ENCODE measurements around the gene UCN.
"Not testable (repeated sequence)": the region's sequence is repeated elsewhere in the genome, so short reads cannot be mapped to it uniquely, and the experiment has no call there.

Gene UCN

DNA sequence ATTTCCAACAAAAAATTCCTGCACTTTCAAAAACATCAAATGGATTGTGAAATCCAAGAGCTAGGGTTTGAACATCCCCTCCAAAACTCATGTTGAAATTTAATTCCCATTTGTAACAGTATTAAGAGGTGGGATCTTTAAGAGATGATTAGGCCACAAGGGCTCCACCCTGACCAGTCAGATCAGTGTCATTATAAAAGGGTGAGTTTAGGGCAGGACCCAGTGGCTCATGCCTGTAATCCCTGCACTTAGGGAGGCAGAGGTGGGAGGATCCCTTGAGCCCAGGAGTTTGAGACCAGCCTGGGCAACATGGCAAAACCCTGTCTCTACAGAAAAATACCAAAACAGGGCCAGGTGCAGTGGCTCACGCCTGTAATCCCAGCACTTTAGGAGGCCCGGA, 39.4 kb upstream of the UCN start:
- no peak for FAIRE-seq
- DNase-seq (ENCODE audit: insufficient read length, low spot score) = no peak
- no peak for TF ChIP-seq PAX5 (IDR thresholded peaks at IDR 0.05; ENCODE audit: insufficient read depth, low read length, severe bottlenecking)
- TF ChIP-seq SPI1 (IDR thresholded peaks at IDR 0.05; ENCODE audit: low read depth, low read length) = no peak
- TF ChIP-seq POLR2A (IDR thresholded peaks at IDR 0.05; ENCODE audit: low read depth, low read length) = no peak
- no peak for TF ChIP-seq POLR2AphosphoS5 (IDR thresholded peaks at IDR 0.05; ENCODE audit: low read depth, low read length)
- TF ChIP-seq POU2F2 (IDR thresholded peaks at IDR 0.05; ENCODE audit: low read depth, low read length) = no peak
- TF ChIP-seq TAF1 (IDR thresholded peaks at IDR 0.05; ENCODE audit: low read depth, low read length) = no peak

DNA sequence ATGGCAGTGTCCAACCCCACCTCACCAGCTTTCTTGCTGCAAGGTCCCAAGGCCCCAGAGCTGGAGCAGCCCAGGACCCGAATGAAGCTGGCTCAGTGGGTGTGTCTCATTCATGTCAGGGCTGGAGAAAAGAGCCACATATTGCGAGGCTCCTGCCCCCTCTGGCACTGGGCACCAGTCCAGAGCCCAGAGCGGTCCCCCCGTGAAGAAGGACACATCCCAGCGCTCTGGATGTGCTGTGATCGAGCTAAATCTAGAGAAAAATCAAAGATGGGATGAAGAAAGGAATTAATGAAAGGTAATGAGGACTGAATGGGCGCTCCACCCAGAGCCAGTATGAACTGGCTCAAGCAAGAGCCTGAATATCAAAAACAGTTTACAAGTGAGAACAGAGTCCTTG, 27.9 kb upstream of the UCN start:
- DNase-seq (ENCODE audit: insufficient read length, low spot score) (no peak), FAIRE-seq (no peak)
- TF ChIP-seq PAX5 (IDR thresholded peaks at IDR 0.05; ENCODE audit: insufficient read depth, low read length, severe bottlenecking) = no peak
- no peak for TF ChIP-seq POLR2A (IDR thresholded peaks at IDR 0.05; ENCODE audit: low read depth, low read length)
- TF ChIP-seq SPI1 (IDR thresholded peaks at IDR 0.05; ENCODE audit: low read depth, low read length) = no peak
- TF ChIP-seq POLR2AphosphoS5 (IDR thresholded peaks at IDR 0.05; ENCODE audit: low read depth, low read length) = no peak
- TF ChIP-seq POU2F2 (IDR thresholded peaks at IDR 0.05; ENCODE audit: low read depth, low read length) = no peak
- no peak for TF ChIP-seq TAF1 (IDR thresholded peaks at IDR 0.05; ENCODE audit: low read depth, low read length)

DNA sequence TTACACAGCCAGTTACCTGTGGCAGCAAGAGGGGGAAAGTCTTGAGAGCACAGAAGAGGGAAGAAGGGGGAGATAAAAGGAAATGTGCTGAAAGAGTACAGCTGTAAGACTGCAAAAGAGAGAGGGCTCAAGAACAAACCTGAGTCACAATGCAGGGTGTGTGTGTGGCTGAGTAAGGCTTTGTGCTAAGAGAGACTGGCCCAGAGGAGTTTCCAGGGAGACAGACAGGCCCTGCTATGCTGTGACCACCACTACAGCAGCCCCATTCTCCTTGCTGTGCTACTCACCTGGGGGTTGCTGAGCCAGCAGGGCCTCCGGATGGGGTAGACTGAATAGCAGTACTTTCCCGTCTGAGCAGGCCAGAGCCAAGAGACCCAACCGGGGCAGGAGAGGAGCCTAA, 27.1 kb upstream of the UCN start:
- no peak for TF ChIP-seq TAF1 (IDR thresholded peaks at IDR 0.05; ENCODE audit: low read depth, low read length)
- TF ChIP-seq PAX5 (IDR thresholded peaks at IDR 0.05; ENCODE audit: insufficient read depth, low read length, severe bottlenecking) = no peak
- TF ChIP-seq POLR2A (IDR thresholded peaks at IDR 0.05; ENCODE audit: low read depth, low read length) = no peak
- TF ChIP-seq POLR2AphosphoS5 (IDR thresholded peaks at IDR 0.05; ENCODE audit: low read depth, low read length) = no peak
- no peak for TF ChIP-seq POU2F2 (IDR thresholded peaks at IDR 0.05; ENCODE audit: low read depth, low read length)
- no peak for TF ChIP-seq SPI1 (IDR thresholded peaks at IDR 0.05; ENCODE audit: low read depth, low read length)
- FAIRE-seq = no peak
- DNase-seq (ENCODE audit: insufficient read length, low spot score) = no peak

DNA sequence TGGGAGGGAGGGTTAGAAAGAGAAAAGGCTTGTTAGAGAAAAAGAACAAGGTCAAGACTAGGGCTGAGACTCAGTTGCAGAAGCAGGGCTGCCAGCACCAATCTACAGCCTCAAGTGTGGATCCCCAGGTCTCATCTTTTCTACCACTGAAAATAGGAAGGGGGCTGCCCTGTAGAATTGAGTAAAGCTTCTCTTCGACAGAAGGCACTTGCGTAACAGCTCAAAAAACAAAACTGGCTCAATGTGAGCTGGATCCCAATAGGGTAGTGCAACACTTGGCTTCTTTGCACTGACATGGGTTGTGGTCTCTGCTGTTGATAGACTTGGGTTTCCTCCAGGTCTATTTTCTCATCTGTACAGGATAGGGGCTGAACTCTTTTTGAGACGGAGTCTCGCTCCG, 16.5 kb upstream of the UCN start:
- FAIRE-seq (no peak), DNase-seq (ENCODE audit: insufficient read length, low spot score) (no peak)
- TF ChIP-seq TAF1 (IDR thresholded peaks at IDR 0.05; ENCODE audit: low read depth, low read length) = no peak
- TF ChIP-seq PAX5 (IDR thresholded peaks at IDR 0.05; ENCODE audit: insufficient read depth, low read length, severe bottlenecking) = no peak
- no peak for TF ChIP-seq POLR2A (IDR thresholded peaks at IDR 0.05; ENCODE audit: low read depth, low read length)
- no peak for TF ChIP-seq POLR2AphosphoS5 (IDR thresholded peaks at IDR 0.05; ENCODE audit: low read depth, low read length)
- no peak for TF ChIP-seq SPI1 (IDR thresholded peaks at IDR 0.05; ENCODE audit: low read depth, low read length)

DNA sequence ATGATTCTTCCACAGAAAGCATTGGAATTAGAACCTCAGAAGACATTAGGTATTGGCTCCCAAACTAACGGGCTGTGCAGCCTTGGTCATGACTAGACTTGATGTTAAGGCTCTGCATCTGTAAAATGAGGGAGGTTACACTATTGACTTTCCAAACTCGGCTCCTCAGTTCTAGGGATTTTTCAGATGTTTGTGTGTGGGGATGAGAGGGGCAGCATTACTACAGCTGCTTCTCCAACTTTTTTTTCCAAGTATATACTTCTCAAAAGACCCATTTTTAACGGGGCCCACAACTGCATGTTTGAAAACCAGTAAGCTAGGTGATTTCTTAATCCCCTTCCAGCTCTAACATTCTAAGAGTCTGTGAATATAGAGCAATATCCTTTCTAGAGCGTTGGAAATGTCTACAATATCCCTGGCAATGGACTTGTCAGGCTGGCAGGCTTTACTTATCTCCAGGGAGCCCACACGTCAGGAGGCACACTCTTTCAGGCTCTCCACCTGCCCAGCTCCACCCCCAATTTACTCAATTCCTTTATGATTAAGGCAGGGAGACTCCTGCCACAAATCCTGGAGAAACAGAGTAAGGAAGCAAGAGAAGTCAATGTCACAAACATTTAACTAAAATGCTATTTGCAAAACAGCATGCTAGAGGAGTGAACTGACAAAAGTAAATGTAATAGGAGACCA, 15.5 kb upstream of the UCN start:
- FAIRE-seq = no peak
- DNase-seq (ENCODE audit: insufficient read length, low spot score) = no peak
- no peak for TF ChIP-seq POLR2A (IDR thresholded peaks at IDR 0.05; ENCODE audit: low read depth, low read length)
- no peak for TF ChIP-seq POU2F2 (IDR thresholded peaks at IDR 0.05; ENCODE audit: low read depth, low read length)
- TF ChIP-seq POLR2AphosphoS5 (IDR thresholded peaks at IDR 0.05; ENCODE audit: low read depth, low read length) = no peak; the same call in 1 of the 2 replicates
- no peak for TF ChIP-seq TAF1 (IDR thresholded peaks at IDR 0.05; ENCODE audit: low read depth, low read length)
- TF ChIP-seq SPI1 (IDR thresholded peaks at IDR 0.05; ENCODE audit: low read depth, low read length) = no peak
- no peak for TF ChIP-seq PAX5 (IDR thresholded peaks at IDR 0.05; ENCODE audit: insufficient read depth, low read length, severe bottlenecking)

DNA sequence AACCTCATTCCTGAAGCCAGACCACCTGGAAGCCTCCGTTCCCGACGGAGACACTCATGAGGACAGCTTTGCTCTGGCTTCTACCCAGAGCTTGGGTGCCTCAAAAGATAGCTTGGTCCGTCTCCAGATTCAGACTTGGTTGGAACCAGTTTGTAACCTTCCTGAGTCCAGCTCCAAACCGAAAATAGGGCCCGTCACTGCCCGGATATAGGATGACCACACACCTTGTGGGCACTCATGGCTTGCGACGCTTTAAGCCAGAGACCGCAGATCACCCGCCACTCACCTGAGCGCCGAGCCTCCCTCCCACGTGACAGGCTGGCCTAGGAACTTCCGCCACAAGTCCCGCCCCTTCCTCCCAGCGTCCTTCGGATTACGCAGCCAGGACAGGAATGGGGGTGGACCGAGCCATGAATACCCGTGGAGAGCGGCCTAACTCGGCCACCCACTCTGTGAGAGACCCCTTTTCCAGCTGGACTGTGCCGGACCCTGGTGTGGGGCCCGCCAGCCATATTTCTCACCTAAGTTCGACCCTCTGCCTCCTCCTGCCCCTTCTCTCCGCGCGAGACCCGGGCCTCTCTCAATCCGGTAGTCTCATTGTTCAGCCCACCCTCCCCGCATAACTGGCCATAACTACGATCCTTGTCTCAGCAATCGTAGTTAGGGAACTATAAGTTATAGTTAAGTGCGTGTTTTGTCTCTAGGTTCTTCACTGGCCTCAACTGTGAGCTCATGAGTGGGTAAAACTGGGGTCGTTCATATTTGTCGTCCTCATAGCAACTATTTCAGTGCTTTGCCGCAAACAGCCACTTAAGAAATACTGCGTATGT, 14.7 kb upstream of the UCN start, which contains the start of gene MPV17:
TSS of gene MPV17 (minus strand) at position 332 of the 830 bp plus-strand sequence. CDS start 580 bp downstream, outside the sequence.
- peak; percentile 91 for DNase-seq (ENCODE audit: insufficient read length, low spot score)
- TF ChIP-seq SPI1 (IDR thresholded peaks at IDR 0.05; ENCODE audit: low read depth, low read length) (peak; percentile 46; the same call in 1 of the 2 replicates), POLR2A (IDR thresholded peaks at IDR 0.05; ENCODE audit: low read depth, low read length) (peak; percentile 95), TAF1 (IDR thresholded peaks at IDR 0.05; ENCODE audit: low read depth, low read length) (peak; percentile 82), POU2F2 (IDR thresholded peaks at IDR 0.05; ENCODE audit: low read depth, low read length) (peak; percentile 77), POLR2AphosphoS5 (IDR thresholded peaks at IDR 0.05; ENCODE audit: low read depth, low read length) (peak; percentile 98), PAX5 (IDR thresholded peaks at IDR 0.05; ENCODE audit: insufficient read depth, low read length, severe bottlenecking) (no peak)
- FAIRE-seq = peak; percentile 94

DNA sequence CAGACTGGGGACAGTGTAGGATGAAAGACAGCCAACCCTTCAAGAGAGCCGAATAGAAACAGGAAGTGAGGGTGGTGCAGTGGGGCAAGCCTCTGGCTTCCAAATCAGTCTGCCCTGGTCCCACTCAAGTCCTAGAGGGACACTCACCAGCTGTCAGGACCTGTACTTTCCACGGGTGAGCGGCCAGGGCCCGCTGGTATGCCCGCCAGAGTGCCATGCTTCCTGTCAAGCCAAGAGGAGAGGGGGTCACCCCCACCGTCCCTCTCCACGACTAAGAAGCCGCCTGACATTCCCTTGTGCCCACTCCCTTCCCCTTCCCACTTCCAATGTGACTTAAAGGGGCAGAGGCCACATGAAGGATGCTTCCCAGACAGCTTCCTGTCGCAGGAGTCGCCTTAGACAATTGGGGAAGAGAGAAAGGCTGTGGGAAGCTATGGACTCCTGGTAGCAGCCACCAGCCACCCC, 14.1 kb upstream of the UCN start:
- no peak for FAIRE-seq
- DNase-seq (ENCODE audit: insufficient read length, low spot score) = no peak
- TF ChIP-seq SPI1 (IDR thresholded peaks at IDR 0.05; ENCODE audit: low read depth, low read length) (peak; percentile 91), POLR2A (IDR thresholded peaks at IDR 0.05; ENCODE audit: low read depth, low read length) (no peak; the same call in 1 of the 2 replicates)

DNA sequence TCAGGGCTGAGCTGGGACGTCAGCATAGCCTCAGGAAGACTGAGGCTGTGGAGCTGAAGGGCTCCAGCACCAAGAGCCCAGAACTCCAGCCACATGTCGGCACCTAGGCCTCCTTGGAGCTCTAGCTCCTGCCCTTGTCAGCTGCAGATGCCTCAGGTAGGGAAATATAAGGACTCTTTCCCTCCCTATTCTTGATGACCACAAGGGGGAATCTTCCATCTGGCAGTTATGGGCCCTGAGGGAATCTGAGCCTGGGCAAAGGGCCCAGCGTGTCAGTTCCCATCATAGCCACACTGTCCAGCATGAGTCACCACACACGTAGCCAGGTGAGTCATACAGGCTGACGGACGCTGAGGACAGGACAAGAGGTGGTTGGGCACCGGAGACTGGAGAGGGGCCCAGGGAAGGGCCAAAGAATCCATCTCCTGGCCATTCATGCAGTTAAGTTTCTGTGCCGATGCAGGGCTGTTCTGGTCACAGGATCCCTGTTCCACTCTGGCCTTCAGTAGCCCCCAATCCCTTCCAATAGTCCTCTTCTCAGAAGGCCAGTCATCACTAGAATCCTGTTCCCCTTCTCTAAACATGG, 12.8 kb upstream of the UCN start:
- DNase-seq (ENCODE audit: insufficient read length, low spot score) (no peak), FAIRE-seq (no peak)
- no peak for TF ChIP-seq POLR2AphosphoS5 (IDR thresholded peaks at IDR 0.05; ENCODE audit: low read depth, low read length)
- TF ChIP-seq POLR2A (IDR thresholded peaks at IDR 0.05; ENCODE audit: low read depth, low read length) = no peak
- no peak for TF ChIP-seq POU2F2 (IDR thresholded peaks at IDR 0.05; ENCODE audit: low read depth, low read length)
- TF ChIP-seq PAX5 (IDR thresholded peaks at IDR 0.05; ENCODE audit: insufficient read depth, low read length, severe bottlenecking) = no peak
- TF ChIP-seq SPI1 (IDR thresholded peaks at IDR 0.05; ENCODE audit: low read depth, low read length) = no peak
- no peak for TF ChIP-seq TAF1 (IDR thresholded peaks at IDR 0.05; ENCODE audit: low read depth, low read length)

DNA sequence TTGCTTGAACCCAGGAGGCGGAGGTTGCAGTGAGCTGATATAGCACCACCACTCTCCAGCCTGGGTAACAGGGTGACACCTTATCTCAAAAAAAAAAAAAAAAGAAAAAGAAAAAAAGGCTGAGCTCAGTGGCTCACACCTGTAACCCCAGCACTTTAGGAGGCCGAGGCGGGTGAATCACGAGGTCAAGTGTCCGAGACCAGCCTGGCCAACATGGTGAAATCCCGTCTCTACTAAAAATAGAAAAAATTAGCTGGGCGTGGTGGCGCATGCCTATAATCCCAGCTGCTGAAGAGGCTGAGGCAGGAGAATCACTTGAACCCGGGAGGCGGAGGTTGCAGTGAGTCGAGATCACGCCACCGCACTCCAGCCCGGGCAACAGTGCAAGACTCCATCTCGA, 11.6 kb upstream of the UCN start:
- not testable (repeated sequence) for DNase-seq (ENCODE audit: insufficient read length, low spot score); FAIRE-seq
